GM19239 (cell line): ENCODE results near the gene TMEM9B.
"Not testable (repeated sequence)": the region's sequence is repeated elsewhere in the genome, so short reads cannot be mapped to it uniquely, and the experiment has no call there.

Source experiments
- DNase-seq: peaks from one replicate; pipeline ENCODE4 v3.0.0; 2011; ENCODE audit warnings: low spot score; ENCODE audit not compliant: insufficient read length
- FAIRE-seq: peaks from 2 replicates; lab custom pipeline; 2011; peaks lifted over from hg19 to GRCh38; lab: Jason Lieb, UNC

The TMEM9B gene

GRCh38 chr11:8979365-8979764 lies 15.1 kb upstream of the TMEM9B start:
- not testable (repeated sequence) for DNase-seq
- peak; percentile 54 for FAIRE-seq

- DNase-seq (no peak), FAIRE-seq (no peak)
These were observed 8.9 kb upstream of the TMEM9B start for GRCh38 chr11:8973121-8973520.

DNA sequence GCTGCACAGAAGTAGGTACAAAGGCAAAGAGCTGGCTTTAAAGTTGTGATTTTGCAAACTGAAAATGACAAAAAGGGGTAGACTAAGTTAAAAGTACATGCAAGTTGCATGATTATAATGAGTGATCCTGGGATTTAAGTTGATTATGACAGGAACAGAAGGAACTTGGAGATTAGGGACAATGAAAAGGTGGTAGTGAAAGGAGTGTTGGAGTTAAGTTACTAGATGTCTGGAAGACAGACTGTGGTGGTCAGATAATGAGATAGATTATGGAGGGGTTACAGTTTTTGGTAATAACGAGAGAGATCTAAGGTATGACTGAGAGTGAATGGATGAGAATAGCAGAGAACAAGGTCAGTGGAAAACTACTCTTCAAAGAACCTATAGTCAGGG lies 7.7 kb upstream of the TMEM9B start:
- DNase-seq (no peak), FAIRE-seq (no peak)

- FAIRE-seq, result no peak
These were observed 7.1 kb upstream of the TMEM9B start for GRCh38 chr11:8971196-8971923.

GRCh38 chr11:8967184-8967583 lies 2.9 kb upstream of the TMEM9B start:
- DNase-seq (no peak), FAIRE-seq (no peak)

More at GRCh38 chr11:8971196-8971923, 7.1 kb upstream of the TMEM9B start:
- no peak for DNase-seq

- peak; percentile 64 for DNase-seq
- peak; percentile 89 for FAIRE-seq
These were observed 496 bp downstream of the TMEM9B start for GRCh38 chr11:8963569-8964323.

GRCh38 chr11:8962841-8963240 lies 1.4 kb downstream of the TMEM9B start:
- FAIRE-seq (peak; percentile 44), DNase-seq (no peak)

DNA sequence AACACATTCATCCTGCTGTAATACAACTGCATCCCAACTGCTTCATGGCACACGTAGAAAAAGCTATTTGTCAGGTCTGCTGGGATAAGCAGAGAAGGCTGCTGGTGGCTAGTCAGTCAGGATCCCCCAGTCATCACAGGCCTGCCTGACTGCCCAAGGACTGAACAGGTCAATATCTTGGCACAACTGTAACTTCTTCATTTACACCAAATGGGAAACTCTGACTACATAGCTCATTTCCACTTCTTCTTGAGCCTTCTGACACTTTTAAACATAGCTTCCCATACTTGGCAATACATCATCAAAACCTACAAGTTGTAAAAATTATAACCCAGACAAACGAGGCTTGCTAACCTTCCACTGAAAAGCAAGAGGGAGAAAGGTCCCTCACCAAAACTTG lies 2.8 kb downstream of the TMEM9B start:
- no peak for DNase-seq
- FAIRE-seq, result no peak

DNA sequence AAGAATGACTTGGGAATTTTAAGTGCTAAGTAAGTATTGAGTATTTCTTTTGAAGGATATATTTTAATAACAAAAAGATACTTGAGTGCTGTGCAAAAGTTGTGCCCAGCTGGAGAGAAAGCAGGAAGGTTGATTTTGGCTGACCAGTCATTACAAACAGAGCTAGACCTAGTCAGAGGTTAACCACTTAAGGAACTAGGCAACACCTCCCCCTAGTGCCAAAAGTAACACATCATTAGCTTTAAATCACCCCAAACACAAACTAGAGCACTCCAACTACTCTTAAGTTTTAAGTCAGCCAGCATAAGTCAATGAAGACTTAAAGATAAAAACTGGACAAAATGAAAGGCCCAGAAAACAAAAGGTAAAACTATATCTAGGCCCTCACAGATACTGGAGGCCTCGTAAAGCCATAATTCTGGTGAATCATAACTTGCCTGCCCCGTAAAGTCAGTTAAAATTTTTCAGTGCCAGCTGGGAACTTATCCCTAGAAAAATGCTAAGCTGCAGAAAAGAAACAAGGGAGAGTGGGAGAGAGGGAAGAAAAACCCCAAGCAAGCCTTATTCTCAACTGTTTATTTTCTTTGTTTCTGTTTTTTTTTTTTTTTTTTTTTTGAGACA lies 4.6 kb downstream of the TMEM9B start:
- peak; percentile 93 for FAIRE-seq
- DNase-seq, result peak; percentile 68

- FAIRE-seq (no peak), DNase-seq (no peak)
These were observed 7.4 kb downstream of the TMEM9B start for GRCh38 chr11:8956860-8957259.

DNA sequence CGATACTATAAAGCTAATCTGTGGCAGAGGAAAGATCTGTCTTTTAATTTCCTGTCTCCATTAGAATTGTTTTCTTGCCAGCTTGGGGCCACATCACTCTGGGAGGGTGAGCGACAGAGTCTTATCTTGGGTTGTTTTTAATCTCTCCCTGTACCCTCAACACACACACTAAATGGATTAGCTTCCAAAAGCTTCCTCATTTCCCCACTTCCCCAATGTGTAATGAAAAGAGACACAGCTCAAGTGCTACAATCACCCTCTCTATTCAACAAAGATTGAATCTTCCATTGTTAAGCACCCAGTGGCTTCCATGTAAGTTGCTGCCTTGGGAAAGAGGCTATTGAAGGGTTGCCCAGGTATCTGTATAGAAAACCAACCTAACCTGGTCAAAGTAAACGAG lies 15.4 kb downstream of the TMEM9B start:
- FAIRE-seq (no peak), DNase-seq (no peak)

- FAIRE-seq (no peak), DNase-seq (no peak)
These were observed 16.9 kb downstream of the TMEM9B start for GRCh38 chr11:8947230-8947943.

DNA sequence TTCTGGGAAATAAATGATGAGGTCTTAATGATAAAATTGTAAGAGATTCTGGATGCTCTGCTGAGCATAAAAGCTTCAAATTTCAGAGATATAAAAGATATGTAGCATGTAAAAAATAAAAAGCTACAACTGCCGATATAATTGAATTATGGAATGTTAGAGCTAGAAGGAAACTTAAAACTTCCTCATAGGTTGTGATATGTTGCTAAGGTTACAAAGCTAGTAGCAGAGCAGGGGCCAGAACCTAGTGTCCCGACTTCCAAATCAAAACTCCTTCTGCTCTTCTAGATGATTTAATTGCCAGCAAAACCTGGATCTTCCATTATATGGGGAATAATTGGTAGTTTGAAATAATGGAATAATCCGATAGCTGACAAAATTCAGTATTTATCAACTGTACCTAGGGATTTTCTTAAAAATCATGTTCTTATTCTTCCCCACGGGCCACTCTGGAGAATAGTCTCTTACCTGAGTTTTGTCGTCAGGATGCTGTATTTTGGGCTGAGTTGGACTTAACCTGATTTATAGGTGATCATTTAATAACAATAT lies 21.6 kb downstream of the TMEM9B start, which contains the start of gene ASCL3:
ASCL3 (minus strand) TSS at position 499 of the 549 bp plus-strand sequence. CDS start 4,855 bp downstream, outside the sequence.
- no peak for FAIRE-seq
- DNase-seq, result no peak

DNA sequence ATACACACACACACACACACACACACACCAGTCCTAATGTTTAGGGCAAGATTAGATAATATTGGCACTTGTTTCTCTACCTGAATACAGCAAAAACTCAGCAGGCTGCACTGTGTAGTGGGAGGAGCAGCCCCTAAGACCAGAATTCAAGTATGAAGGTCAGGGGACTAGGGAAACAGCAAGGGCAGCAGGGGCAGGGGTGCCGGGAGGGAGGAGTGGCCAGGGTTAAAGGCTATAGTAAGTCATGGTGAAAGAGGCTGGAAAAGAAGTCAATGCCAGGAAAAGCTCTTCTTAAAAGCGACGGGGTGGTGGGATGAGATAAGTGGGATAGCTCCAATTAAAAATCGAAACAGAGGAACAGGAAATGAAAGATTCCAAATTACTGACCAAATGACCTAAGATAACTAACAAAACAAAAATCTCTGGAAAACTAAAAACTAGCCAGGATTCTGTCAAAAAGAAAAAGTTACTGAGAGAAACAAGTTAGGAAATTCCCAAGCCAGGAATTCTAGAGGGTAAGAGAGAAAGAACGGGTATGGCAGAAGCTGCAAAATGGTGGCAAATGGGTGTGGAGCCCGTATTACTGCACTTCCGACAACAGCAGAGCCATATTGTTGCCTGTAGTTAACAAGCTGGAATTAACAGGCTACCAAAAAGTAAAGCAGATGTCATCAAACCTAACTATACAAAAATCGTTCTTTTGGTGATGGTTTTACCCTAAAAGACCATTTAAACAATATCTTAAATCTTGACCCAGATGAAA lies 22.7 kb downstream of the TMEM9B start:
- FAIRE-seq (no peak), DNase-seq (no peak)

GRCh38 chr11:8937659-8938058 lies 26.6 kb downstream of the TMEM9B start:
- FAIRE-seq, result no peak
- no peak for DNase-seq

DNA sequence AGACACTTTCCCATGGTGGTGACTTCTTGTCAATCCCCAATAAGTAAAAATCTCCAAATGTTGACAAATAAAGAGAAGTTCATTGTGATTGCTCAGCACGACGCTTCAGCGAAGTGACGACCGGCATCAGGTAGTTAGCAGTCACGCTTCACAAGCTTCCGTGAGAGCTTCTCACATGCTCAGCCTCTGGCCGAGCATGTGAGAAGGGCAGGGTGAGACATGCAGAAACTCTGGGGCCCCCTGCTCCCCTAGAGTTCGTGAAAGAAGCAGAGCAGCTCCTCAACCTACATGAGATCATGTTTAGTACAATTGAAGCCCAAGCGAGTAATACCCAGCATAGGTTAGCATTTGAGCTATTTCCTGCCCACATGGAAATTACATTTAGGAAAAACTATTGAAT lies 27.1 kb downstream of the TMEM9B start:
- DNase-seq (no peak), FAIRE-seq (no peak)

- not testable (repeated sequence) for FAIRE-seq, DNase-seq
These were observed 28.5 kb downstream of the TMEM9B start for GRCh38 chr11:8935789-8936188.

- no peak for DNase-seq
- FAIRE-seq, result no peak
These were observed 29.3 kb downstream of the TMEM9B start for GRCh38 chr11:8934742-8935488.

- no peak for FAIRE-seq
- no peak for DNase-seq
These were observed 30.3 kb downstream of the TMEM9B start for GRCh38 chr11:8933931-8934330.
